Measurements from ENCODE around the gene ASB5.

Gene ASB5

GRCh38 chr4:176258135-176258534 lies 10.9 kb downstream of the ASB5 start:
- H3K27ac ChIP-seq (ENCODE audit: low read depth, low read length): no peak overlapping the region
- H2AFZ ChIP-seq (ENCODE audit: low read depth, low read length, severe bottlenecking): no peak overlapping the region
- TF ChIP-seq EZH2phosphoT487 (conservative IDR thresholded peaks at IDR 0.05; ENCODE audit: low read length): no peak
- TF ChIP-seq CTCF (IDR thresholded peaks at IDR 0.05; ENCODE audit: insufficient read depth, low read length, poor library complexity, severe bottlenecking): no peak

GRCh38 chr4:176256921-176257320 lies 12.1 kb downstream of the ASB5 start:
- no peak overlapping the region for H3K4me2 ChIP-seq (ENCODE audit: low read depth, low read length, poor library complexity, severe bottlenecking)

More at GRCh38 chr4:176258135-176258534, 10.9 kb downstream of the ASB5 start:
- Histone ChIP-seq H4K20me1 (ENCODE audit: low read depth, low read length) (no peaks in the 10 kb centered on the region), H3K9me3 (ENCODE audit: insufficient read depth, low read length) (no peaks in the 10 kb centered on the region), H3K4me3 (ENCODE audit: insufficient read depth, low read length, poor library complexity, severe bottlenecking) (no peak overlapping the region), H3K9ac (ENCODE audit: low read length) (no peak overlapping the region), H3K79me2 (ENCODE audit: insufficient read depth, low read length) (no peaks in the 10 kb centered on the region), H3F3A (ENCODE audit: insufficient read depth) (no peaks in the 10 kb centered on the region), H3K27me3 (ENCODE audit: low read length) (no peaks in the 10 kb centered on the region), H3K36me3 (ENCODE audit: low read length) (no peaks in the 10 kb centered on the region), H3K9me2 (replicated peaks; ENCODE audit: insufficient read depth, low read length) (no peaks in the 10 kb centered on the region), H3K4me2 (ENCODE audit: low read depth, low read length, poor library complexity, severe bottlenecking) (no peak overlapping the region)

GRCh38 chr4:176242764-176243347 lies 26.2 kb downstream of the ASB5 start:
- Histone ChIP-seq H3K27me3 (ENCODE audit: low read length) (no peaks in the 10 kb centered on the region), H4K20me1 (ENCODE audit: low read depth, low read length) (no peaks in the 10 kb centered on the region), H3F3A (ENCODE audit: insufficient read depth) (no peaks in the 10 kb centered on the region), H3K36me3 (ENCODE audit: low read length) (no peaks in the 10 kb centered on the region), H3K9ac (ENCODE audit: low read length) (no peak overlapping the region), H2AFZ (ENCODE audit: low read depth, low read length, severe bottlenecking) (no peak overlapping the region), H3K79me2 (ENCODE audit: insufficient read depth, low read length) (no peaks in the 10 kb centered on the region), H3K9me3 (ENCODE audit: insufficient read depth, low read length) (no peaks in the 10 kb centered on the region), H3K27ac (ENCODE audit: low read depth, low read length) (no peak overlapping the region), H3K9me2 (replicated peaks; ENCODE audit: insufficient read depth, low read length) (no peaks in the 10 kb centered on the region), H3K4me3 (ENCODE audit: insufficient read depth, low read length, poor library complexity, severe bottlenecking) (no peak overlapping the region), H3K4me2 (ENCODE audit: low read depth, low read length, poor library complexity, severe bottlenecking) (no peak overlapping the region)
- TF ChIP-seq CTCF (IDR thresholded peaks at IDR 0.05; ENCODE audit: insufficient read depth, low read length, poor library complexity, severe bottlenecking): no peak
- TF ChIP-seq EZH2phosphoT487 (conservative IDR thresholded peaks at IDR 0.05; ENCODE audit: low read length): no peak

More at GRCh38 chr4:176256921-176257320, 12.1 kb downstream of the ASB5 start:
- Histone ChIP-seq H3K27me3 (ENCODE audit: low read length) (no peaks in the 10 kb centered on the region), H3K4me3 (ENCODE audit: insufficient read depth, low read length, poor library complexity, severe bottlenecking) (no peak overlapping the region), H3K36me3 (ENCODE audit: low read length) (no peaks in the 10 kb centered on the region), H4K20me1 (ENCODE audit: low read depth, low read length) (no peaks in the 10 kb centered on the region), H2AFZ (ENCODE audit: low read depth, low read length, severe bottlenecking) (no peak overlapping the region), H3F3A (ENCODE audit: insufficient read depth) (no peaks in the 10 kb centered on the region), H3K9me3 (ENCODE audit: insufficient read depth, low read length) (no peaks in the 10 kb centered on the region), H3K79me2 (ENCODE audit: insufficient read depth, low read length) (no peaks in the 10 kb centered on the region), H3K9me2 (replicated peaks; ENCODE audit: insufficient read depth, low read length) (no peaks in the 10 kb centered on the region), H3K9ac (ENCODE audit: low read length) (no peak overlapping the region), H3K27ac (ENCODE audit: low read depth, low read length) (no peak overlapping the region)
- no peak for TF ChIP-seq EZH2phosphoT487 (conservative IDR thresholded peaks at IDR 0.05; ENCODE audit: low read length)
- no peak for TF ChIP-seq CTCF (IDR thresholded peaks at IDR 0.05; ENCODE audit: insufficient read depth, low read length, poor library complexity, severe bottlenecking)
